Cortex of kidney (tissue), 1 donor: ENCODE results near the gene BROX.
"Not testable (repeated sequence)": the region's sequence is repeated elsewhere in the genome, so short reads cannot be mapped to it uniquely, and the experiment has no call there.

ENCODE experiments used
- DNase-seq: peaks from one replicate; lab custom pipeline; 2025; lab: John Stamatoyannopoulos, UW

Gene BROX

DNA sequence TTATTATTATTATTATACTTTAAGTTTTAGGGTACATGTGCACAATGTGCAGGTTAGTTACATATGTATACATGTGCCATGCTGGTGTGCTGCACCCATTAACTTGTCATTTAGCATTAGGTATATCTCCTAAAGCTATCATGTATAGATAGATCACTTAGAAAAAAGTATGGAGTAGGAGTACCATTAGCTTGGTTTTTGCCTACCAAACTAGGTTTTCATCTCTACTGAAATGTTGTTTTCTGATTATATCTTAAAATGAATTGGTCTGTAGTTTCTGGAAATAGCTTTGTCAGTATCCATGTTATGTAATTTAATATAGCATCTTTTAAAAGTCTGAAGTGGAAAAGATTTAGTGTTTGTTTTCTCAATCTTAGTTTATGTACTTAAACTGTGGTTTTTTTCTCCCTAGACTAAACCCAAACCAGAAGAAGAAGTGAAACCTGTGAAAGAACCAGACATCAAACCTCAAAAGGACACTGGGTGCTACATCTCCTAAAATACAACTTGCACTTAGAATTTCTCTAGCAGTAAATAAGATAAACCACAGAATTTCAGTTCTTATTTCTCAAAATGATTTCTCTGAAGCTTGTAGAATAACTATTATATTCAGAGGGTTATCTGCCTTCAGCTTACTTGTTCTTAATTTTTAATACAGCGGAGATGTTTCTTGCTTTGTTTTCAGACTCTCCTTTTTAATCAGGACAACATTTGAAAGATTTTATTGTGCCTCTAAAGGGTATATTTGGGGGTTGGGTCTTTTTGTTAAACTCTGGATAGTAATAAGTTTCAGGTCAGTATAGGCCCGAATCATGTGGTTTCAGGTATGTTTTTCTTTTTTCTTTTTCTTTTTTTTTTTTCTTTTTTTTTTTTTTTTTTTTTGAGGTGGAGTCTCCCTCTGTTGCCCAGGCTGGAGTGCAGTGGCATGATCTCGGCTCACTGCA is 20.1 kb downstream of the BROX start:
- DNase-seq = no peak

DNA sequence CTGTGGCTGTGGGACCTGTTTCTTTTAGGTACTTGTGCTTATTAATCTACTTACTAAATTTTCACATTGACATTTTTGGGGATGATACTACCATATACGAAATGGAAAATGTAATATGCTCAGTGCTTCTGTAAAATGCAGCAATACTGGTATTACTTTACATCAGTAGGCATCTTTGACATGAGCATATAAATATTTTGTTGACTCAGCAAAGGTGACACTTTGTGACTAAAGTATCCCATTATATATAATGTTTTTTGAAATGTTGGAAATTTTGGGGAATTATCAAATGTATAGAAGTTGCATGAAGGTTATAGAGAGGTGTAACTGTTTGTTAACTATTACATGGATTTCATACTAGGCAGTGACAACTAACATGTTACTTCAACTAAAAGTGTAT is 22.4 kb downstream of the BROX start:
- DNase-seq = no peak

DNA sequence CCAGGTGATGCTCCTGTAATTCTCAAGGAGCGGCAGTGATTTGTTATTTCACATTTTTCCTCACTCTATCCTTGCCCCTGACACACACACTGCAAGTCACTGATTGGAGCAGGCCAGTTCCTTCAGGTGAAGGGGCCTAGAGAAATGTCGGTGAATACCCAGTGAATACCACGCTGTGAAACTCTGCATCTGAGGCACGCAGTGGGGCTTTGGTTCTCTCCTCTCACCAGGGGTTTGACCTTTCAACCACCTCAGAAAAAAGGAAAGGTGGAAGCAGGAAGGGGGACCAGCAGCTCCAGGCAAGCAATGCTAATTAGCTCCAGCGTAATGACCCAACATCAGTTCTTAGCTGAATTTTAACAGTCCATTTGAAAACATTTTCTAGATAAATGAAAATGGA is 24.1 kb downstream of the BROX start:
- DNase-seq = no peak

DNA sequence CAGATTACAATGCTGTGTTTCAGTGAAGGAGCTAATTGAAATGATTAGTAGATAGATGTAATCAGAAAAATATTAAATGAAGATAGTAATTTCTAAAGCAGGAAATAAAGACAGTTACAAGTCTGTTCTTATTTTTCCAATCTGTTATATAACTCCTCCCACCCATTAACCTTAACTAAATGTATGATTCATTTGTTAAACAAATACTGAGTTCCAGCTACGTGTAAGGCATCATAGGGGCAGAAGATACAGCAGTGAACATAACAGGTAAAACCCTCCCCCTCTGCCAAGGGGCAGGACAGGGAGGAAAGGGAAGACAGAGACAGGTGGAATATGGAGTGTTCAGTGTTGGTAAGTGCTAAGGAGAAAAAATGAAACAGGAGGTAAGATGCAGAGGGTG is 24.6 kb downstream of the BROX start, which contains the start of gene FAM177B:
TSS of gene FAM177B (plus strand) at position 231 of the 400 bp plus-strand sequence. CDS start 9,344 bp downstream, outside the sequence.
- no peak for DNase-seq

DNA sequence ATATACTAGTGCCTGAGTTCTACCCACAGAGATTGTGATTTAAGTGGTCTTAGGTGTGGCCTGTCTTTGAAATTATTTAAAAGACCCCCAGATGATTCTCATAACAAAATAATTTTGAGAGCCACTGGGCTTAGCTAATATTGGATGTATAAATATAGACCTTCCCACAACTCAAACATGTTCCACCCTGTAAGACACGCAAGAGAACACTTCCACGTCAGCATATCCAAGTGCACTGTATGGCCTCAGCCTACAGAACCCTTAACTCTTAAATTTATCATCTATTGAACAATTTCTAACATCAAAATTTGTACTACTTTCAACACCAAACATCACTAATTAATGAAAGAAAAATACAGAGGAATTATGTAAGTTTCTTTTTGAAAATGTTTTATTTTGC is 27.1 kb downstream of the BROX start:
- no peak for DNase-seq

DNA sequence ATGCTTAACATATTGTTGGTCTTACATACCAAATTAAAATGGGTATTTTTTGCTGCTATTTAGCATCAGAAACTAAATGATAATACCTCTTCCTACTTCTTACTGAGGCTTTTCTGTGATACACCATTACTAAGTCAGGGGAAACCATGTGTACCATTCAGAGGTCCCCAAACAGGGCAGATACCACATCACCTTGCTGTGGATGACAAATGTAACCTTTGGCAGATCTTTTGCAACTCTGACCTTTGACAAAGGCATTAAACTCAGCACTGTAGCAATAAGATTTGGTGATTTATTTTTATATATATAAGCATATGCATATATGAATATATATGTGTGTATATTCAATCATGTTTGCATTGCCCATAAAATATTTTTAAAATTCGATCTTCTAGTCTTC is 27.6 kb downstream of the BROX start:
- no peak for DNase-seq

DNA sequence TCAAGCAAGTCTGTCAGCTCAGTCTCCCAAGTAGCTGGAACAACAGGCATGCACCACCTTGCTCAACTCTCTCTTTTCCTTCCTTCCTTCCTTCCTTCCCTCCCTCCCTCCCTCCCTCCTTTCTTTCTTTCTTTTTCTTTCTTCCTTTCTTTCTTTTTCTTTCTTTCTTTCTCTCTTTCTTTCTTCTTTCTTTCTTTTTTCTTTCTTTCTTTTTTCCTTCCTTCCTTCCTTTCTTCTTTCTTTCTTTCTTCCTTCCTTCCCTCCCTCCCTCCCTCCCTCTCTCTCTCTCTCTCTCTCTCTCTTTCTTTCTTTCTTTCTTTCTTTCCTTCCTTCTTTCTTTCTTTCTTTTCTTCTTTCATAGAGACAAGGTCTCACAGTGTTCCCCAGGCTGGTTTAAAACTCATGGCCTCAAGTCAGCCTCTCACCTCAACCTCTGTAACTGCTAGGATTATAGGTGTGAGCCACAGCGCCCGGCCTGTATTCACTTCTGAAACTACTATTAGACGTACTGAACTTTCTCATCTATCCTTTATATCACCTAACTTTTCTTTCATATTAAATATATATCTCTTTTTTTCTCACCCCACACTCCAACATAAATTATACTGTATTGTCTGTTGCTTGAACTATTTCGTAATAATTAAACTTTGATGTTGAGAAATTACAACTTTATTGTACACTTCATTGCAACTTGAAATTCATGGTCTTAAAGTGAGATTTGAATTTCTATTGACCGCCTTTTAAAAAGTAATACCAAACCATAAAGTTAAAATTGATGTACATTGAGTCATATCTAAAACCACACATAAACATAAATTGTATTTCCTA is 29.5 kb downstream of the BROX start:
- DNase-seq = not testable (repeated sequence)

DNA sequence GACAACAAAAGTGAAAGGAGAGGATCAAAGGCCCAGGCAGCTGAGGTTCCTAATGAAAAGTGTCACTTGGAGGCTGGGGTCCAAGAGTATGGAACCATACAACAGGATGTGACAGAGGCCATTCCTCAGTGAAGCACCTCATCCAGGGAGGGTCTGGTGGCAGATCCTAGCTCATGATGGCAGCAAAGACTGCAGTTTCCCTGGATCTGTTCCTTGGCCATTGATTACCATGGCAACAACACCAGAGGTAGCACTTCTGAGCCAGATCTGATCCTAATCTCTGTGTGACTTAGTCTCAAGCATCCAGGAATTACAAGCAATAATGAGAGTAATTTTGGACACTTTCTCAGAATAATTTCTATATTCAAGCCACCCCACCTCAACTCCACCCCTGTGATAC is 37.6 kb downstream of the BROX start:
- no peak for DNase-seq

DNA sequence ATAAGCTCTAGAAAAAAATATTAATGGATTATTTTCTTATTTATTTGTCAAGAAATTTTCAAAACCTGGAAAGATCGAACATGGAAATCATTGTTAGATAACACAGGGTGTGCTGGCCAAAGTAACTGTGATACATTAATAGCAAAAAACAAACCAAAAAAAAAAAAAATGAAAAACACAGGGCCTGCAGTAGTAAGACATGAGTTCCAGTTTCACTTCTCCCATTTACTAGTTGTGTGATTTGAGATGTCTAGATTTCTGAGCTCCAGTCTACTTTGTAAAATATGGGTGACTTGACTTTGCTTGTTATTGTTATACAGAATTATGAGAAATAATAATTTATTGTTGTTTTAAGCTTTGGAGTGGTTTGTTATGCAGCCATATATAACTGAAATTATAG is 38.3 kb downstream of the BROX start:
- DNase-seq = no peak

DNA sequence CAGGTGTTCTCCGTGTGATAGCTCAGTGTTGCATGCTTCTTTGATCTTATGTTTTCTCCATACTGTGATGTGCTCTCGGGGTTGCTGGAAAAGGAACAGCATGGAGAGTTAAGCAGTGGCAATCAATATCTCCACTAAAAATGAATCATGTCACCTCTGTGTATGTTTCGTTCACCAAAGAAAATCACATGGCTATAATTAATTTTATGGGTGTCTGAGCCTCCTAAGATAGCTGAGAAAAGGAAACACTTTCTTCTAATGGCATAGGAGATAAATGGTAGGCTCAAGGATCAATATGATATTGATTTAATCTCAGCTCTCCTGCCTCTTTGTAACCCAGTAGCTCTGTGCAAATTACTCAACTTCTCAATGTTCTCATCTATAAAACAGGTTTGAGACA is 38.9 kb downstream of the BROX start:
- no peak for DNase-seq

DNA sequence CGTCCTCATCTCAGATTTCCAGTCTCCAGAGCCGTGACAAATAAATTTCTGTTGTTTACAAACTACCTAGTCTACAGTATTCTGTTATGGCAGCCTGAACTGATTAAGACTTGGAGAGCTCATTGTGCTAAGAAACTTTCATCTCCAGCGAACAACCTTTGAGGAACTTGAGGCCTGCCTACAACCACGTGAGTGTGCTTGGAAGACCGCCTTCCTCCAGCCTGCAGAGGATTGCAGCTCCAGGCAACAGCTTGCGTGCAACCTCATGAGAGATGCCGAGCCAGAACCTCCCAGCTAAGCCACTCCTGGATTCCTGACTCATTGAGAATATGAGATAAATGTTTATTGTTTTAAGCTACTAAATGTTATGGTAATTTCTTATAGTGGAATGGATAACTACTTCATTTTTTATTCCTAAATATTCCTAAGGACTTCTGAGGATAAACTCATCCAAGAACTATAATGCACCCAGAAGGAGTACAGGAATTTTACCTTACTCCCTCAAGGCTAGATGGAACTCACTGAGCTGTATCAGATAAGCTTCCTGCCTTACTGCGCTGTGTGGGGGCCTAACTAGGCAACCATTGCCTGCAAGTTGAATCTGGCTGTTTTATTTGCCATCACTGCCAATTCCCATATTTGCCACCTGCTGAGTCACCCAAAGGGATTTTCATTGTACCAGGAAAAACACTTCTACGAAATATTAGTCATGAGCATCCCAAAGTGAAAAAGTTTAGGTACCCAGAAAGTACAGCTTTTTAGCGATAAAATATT is 42.2 kb downstream of the BROX start:
- DNase-seq = no peak

DNA sequence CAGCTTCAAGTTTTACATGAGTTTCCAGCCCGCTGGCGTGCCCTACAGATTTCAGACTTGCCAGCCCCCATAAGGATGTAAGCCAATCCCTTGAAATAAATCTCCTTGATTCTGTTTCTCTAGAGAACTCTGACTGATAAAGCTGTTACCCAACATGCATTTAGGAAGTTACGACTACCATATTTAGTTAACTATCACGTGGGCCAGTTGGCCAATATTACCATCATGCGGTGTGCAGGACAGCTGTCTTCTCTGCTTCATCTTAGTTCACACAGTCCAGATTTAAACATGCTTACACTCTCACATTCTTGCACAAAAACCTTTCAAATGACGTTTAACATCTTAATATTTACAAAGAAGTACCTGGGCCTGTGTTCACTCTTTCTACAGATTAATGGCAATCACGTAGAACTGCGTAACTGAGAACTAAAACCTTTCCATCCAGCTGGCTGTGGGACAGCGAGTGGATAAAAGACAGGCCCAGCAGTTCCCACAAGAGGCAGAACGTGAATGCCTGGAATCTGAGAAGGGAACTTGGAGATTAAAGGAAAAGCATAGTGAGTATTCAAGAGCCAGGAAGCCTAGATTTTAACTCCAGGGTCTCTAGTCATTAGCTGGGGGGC is 45.4 kb downstream of the BROX start:
- DNase-seq = no peak

DNA sequence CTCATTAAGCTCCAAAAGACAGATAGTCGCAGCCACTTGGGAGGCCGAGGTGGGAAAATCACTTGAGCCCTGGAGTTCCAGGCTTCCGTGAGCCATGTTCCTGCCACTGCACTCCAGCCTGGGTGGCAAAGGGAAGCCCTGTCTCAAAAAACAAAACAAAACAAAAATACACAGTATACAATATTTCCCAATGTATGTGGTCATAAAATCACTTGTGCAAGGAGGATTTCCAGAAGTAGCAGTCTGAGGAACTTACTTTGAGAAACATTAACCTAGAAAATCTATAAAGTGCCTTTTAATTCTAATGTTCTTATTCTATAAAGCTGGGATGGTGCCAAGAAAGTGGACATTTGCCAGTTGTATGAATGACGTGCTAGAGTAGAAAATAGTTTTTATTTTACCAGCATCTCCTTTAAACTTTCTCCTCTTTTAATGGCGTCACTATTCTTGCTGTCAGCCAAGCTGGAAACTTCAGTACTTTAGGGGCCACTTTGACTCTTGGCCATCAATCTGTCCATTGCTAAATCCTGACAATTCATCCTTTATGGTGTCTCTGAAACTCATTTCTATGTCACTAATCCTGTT is 47.2 kb downstream of the BROX start:
- no peak for DNase-seq

DNA sequence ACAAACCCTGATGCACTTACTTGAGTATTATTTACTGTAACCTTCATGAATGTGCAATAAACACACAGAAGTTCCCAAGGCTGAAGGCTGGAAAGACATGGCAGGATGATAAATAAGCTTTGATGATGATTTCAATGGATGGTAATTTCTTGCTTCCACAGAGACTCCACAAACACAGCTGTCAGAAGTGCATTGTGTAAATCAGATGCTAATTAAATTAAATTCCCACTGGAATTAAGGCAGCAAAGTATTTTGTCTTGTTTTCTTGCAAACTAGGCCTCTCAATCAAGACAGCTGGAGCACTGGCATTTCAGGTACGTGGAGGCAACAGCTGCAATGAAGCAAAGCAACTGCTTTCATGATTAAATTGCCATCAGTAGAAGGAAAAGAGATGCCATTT is 48.7 kb downstream of the BROX start:
- DNase-seq = no peak

DNA sequence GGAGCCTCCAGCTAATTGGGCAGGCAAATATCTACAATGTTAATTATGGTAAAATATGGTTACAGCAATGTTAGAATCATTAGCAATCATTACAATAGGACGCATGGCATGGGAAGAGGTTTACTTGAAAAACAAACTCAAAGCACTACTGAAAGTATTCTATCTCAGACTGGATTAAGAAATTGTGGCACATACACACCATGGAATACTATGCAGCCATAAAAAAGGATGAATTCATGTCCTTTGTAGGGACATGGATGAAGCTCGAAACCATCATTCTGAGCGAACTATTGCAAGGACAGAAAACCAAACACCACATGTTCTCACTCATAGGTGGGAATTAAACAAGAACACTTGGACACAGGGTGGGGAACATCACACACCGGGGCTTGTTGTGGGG is 49.8 kb downstream of the BROX start:
- DNase-seq = not testable (repeated sequence)

DNA sequence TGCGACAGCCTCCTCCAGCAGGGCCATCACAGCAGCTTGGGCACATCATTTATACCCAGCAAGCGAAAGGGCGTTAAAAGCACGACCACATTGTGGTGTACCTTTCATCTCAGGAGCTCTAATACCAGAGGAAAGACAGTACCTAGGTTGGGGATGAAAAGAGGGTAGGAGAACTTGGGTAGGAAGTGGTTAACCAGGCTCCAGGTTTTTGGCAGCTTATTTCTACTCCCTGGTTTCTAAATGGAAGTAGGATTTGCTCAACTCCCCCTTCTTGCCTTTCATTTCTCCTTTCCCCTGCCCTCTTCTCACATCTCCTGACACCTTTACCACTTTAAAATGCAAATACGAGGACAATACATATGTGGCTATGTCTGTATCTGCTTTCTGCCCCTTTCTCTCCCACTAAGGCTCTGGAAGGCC is 54.8 kb downstream of the BROX start:
- no peak for DNase-seq

DNA sequence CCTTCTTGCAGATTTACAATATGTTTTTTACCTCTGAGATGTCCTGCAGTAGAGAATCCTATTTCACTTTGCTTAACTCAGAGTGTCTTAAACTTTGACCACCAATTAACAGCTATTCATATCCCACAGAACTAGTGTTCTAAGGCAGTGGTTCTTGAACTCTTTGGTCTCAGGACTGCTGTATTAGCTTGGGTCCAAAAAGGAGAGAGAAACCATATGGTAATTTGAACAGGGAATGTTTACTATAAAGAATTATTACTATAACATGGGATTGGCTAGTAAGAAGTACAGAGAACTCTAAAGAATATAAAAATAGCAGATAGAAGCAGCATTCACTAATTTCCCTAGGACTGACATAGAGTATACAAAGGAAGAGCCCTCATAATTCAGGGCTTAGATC is 56.2 kb downstream of the BROX start:
- no peak for DNase-seq

DNA sequence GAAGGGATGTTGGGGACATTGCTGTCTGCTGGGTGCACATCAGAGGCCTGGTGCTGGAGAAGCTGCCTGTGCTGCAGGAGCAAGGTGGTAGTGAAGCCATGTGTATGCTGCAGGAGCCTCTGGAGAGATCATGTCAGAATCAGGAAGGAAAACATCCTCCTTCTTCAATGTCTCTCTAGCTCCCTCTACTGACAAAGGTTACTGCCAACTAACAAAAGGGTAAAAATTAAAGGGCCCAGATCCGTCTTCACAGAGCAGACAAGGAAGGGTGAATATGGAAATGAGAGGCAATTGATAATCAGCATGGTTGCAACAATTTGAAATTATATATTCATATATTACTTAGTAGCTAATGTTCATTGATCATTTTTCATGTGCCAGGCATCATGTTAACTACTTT is 56.8 kb downstream of the BROX start:
- no peak for DNase-seq

DNA sequence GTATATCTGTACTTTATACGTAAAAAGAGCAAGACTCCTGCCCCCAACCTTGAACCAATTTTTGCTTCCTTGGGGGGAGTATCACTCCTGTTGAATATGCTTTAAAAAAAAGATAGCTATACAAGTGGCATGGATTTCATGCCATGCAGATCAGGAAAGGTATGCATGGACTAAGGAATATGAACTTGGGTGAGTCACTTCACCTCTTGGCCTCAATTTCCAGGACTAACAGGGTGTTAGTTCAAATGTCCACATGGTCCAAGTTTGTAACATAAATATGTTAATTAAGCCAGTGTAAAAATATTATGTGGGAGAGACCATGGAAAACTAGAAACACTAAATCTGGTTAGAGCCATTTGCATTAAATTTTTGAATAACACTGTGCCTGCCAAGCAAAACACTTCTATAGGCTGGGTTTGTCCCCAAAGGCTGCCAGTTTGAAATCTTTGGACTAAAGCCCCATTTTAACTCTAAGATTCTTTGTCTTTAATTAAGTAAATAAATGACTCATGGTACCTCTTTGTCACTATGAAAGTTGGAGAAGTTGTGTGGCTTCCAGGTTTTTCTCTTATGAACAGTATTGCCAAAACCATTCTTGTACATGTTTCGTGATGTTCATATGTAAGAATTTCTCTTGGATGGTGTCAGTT is 57.7 kb downstream of the BROX start:
- no peak for DNase-seq

DNA sequence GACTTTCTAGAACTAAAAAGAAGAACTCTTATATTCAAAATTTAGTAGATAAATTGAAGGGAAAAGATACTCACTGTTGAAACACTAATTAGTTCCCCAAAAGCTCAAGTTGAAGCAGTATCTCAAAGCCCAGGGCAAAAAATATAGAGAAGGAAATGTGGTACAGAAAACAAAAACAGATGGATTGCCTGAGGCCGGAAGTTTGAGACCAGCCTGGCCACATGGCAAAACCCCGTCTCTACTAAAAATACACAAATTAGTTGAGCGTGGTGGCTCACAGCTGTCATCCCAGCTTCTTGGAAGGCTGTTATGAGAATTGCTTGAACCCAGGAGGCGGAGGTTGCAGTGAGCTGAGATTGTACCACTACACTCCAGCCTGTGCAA is 60.6 kb downstream of the BROX start:
- no peak for DNase-seq

DNA sequence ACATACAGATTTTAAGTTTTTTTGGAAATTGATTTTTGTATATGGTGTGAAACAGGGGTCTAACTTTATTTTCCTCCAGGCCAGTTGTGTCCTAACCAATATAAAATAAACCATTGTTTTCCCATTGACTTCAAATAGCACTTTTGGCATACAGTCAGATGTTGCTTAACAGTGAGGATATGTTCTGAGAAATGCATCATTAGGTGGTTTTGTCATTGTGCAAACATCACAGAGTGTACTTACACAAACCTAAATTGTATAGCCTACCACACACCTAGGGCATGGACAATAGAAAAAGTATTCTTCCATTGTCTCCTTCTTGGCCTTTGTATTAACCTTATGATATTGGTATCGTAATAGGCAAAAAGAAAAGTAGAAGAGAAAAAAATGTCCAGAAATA is 65.1 kb downstream of the BROX start:
- no peak for DNase-seq
